HepG2 (cell line): Measurements from ENCODE around the gene RNPEPL1. TPM values are rescaled to one million over a fixed set of nuclear protein-coding genes. Genes with fewer than 3 reads are reported as not detected.

ENCODE experiments used
- CHD4 ChIP-seq: fragments of 200-600 bp; sonication (generic); IDR thresholded peaks from 2 replicates; pipeline ENCODE4 v1.7.0; 2017; ENCODE audit warnings: mild to moderate bottlenecking, low read length, borderline replicate concordance
- JARID2 ChIP-seq: sonication (generic); formaldehyde crosslinking; IDR thresholded peaks from 2 replicates; pipeline ENCODE4 v1.8.1; 2023; ENCODE audit warnings: missing genetic modification reagents, inconsistent platforms; ENCODE audit not compliant: insufficient replicate concordance
- KLF15 ChIP-seq: sonication (generic); formaldehyde crosslinking; IDR thresholded peaks from 2 replicates; pipeline ENCODE4 v1.8.1; 2023; ENCODE audit warnings: borderline replicate concordance, mild to moderate bottlenecking, inconsistent platforms, missing genetic modification reagents, mixed read lengths
- KMT2B ChIP-seq: IDR thresholded peaks from 2 replicates; pipeline ENCODE4 v1.6.1; 2016; ENCODE audit warnings: missing genetic modification reagents, missing compliant biosample characterization
- MTF2 ChIP-seq: sonication (generic); formaldehyde crosslinking; IDR thresholded peaks from 2 replicates; pipeline ENCODE4 v1.5.0; 2020; ENCODE audit warnings: missing genetic modification reagents, borderline replicate concordance
- PAX8 ChIP-seq: sonication (generic); formaldehyde crosslinking; IDR thresholded peaks from 2 replicates; pipeline ENCODE4 v1.8.0; 2022; ENCODE audit warnings: mild to moderate bottlenecking, missing genetic modification reagents, borderline replicate concordance
- RFXAP ChIP-seq: sonication (generic); formaldehyde crosslinking; IDR thresholded peaks from 2 replicates; pipeline ENCODE4 v1.4.0; 2020; ENCODE audit warnings: missing genetic modification reagents, borderline replicate concordance
- ZC3H13 ChIP-seq: sonication (generic); formaldehyde crosslinking; IDR thresholded peaks from 2 replicates; pipeline ENCODE4 v1.8.1; 2023; ENCODE audit warnings: mild to moderate bottlenecking, missing genetic modification reagents, moderate library complexity
- ZFAT ChIP-seq: sonication (generic); formaldehyde crosslinking; conservative IDR thresholded peaks from 2 replicates; pipeline ENCODE4 v1.8.1; 2023; ENCODE audit warnings: missing genetic modification reagents, inconsistent platforms
- ZFX ChIP-seq: sonication (generic); formaldehyde crosslinking; IDR thresholded peaks from 2 replicates; pipeline ENCODE4 v1.4.0; 2020; ENCODE audit warnings: mild to moderate bottlenecking, low read depth, missing genetic modification reagents, moderate library complexity
- ZIK1 ChIP-seq: sonication (generic); formaldehyde crosslinking; IDR thresholded peaks from 2 replicates; pipeline ENCODE4 v1.5.0; 2020; ENCODE audit warnings: mild to moderate bottlenecking, low read depth, missing genetic modification reagents, borderline replicate concordance
- ZNF296 ChIP-seq: sonication (generic); formaldehyde crosslinking; conservative IDR thresholded peaks from 2 replicates; pipeline ENCODE4 v1.5.0; 2020; ENCODE audit warnings: mild to moderate bottlenecking, missing genetic modification reagents
- ZNF605 ChIP-seq: sonication (generic); formaldehyde crosslinking; IDR thresholded peaks from 2 replicates; pipeline ENCODE4 v1.8.0; 2022; ENCODE audit warnings: mild to moderate bottlenecking, missing genetic modification reagents
- ZNF746 ChIP-seq: sonication (generic); formaldehyde crosslinking; IDR thresholded peaks from 2 replicates; pipeline ENCODE4 v1.8.0; 2022; ENCODE audit warnings: mild to moderate bottlenecking, missing genetic modification reagents
- ZNF768 ChIP-seq: sonication (generic); formaldehyde crosslinking; IDR thresholded peaks from 2 replicates; pipeline ENCODE4 v1.4.0; 2020; ENCODE audit warnings: missing genetic modification reagents
- ZSCAN25 ChIP-seq: sonication (generic); formaldehyde crosslinking; IDR thresholded peaks from 2 replicates; pipeline ENCODE4 v1.8.0; 2022; ENCODE audit warnings: mild to moderate bottlenecking, missing genetic modification reagents
- polyA plus RNA-seq, 8 experiments: library from polyadenylated mRNA; depleted of rRNA in 3 of 8; stranded (reverse) in 7 of 8; unstranded in 1 of 8; fragments of >200 nt; fragmentation: Illumina TruSeq in 4 of 8; extraction: Trizol in 4 of 8; gene quantifications; 2 replicates each; pipeline versions ENCODE4 v1.2.1 to v1.2.3, GENCODE V29; 2011 to 2016; ENCODE audit warnings: low read depth in 4 of 8, missing spikeins in 1 of 8, mixed read lengths in 1 of 8; ENCODE audit not compliant: insufficient read depth in 1 of 8
- total RNA-seq, 5 experiments: library from RNA; depleted of rRNA; stranded (reverse); fragments of >200 nt; fragmentation: Illumina TruSeq; extraction: Trizol; gene quantifications; 2 replicates each; pipeline ENCODE4 v1.2.3, GENCODE V29; 2016; ENCODE audit warnings: low read depth in 1 of 5
- TF ChIP-seq, protein P1 (sequence below): IDR thresholded peaks from 2 replicates; pipeline ENCODE4 v1.6.1; 2016; ENCODE audit warnings: low read depth
- TF ChIP-seq, protein P2 (sequence below): sonication (generic); formaldehyde crosslinking; IDR thresholded peaks from 2 replicates; pipeline ENCODE4 v1.8.0; 2023; ENCODE audit warnings: mild to moderate bottlenecking, missing genetic modification reagents
- TF ChIP-seq, protein P3 (sequence below): sonication (generic); formaldehyde crosslinking; IDR thresholded peaks from 2 replicates; pipeline ENCODE4 v1.5.0; 2020; ENCODE audit warnings: missing genetic modification reagents
- TF ChIP-seq, protein P4 (sequence below): sonication (generic); formaldehyde crosslinking; IDR thresholded peaks from 2 replicates; pipeline ENCODE4 v1.4.0; 2020; ENCODE audit warnings: missing genetic modification reagents
- TF ChIP-seq, protein P5 (sequence below): sonication (generic); formaldehyde crosslinking; IDR thresholded peaks from 2 replicates; pipeline ENCODE4 v1.5.1; 2020; ENCODE audit warnings: missing genetic modification reagents, mild to moderate bottlenecking, borderline replicate concordance

Gene RNPEPL1
- total and polyA plus RNA-seq, 2 of the 13 experiments (the other 11 are each of a cell fraction or from before 2014, with no cell fraction given) = 13.0 to 18.0 TPM

DNA sequence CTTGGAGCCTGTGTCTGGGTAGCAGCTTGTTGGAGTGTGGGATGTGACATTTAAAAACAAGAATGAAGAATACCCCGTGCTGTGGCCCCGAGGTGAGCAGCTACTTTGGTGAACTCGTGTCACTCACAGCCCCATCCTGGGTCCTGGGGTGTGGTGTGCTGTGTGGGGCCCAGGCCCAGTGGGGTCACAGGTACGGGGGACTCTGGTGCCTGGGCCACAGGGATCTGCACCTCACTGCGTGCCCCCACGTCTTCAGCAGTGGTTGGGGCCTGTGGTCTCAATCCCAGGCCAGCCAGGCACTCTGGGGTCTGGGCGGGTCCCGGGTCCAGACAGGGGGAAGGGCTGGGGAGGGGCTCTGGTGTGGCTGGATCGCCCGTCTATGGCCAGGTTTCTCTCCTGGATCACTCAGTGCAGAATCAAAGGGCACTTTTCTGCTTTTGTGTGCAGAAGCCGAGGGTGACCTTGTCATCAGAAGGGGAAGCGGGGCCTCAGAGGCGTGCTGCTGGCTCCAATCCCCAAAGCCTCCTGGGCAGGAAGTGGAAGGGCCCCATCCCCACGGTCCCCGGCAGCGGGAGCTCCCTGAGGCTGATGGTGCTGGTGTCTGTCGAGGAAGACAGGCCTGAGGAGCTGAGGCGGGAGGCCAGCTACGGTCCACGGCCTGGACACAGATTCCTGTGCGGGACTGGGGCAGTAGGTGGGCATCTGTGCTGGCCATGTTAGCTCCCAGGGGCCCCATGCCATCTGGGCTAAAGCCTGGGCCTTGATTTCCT, 58.4 kb downstream of the RNPEPL1 start (continued):
- peak; percentile 97 for TF ChIP-seq ZFX (CRISPR knock-in tag)
- TF ChIP-seq ZC3H13 = no peak
- TF ChIP-seq, protein P1, sequence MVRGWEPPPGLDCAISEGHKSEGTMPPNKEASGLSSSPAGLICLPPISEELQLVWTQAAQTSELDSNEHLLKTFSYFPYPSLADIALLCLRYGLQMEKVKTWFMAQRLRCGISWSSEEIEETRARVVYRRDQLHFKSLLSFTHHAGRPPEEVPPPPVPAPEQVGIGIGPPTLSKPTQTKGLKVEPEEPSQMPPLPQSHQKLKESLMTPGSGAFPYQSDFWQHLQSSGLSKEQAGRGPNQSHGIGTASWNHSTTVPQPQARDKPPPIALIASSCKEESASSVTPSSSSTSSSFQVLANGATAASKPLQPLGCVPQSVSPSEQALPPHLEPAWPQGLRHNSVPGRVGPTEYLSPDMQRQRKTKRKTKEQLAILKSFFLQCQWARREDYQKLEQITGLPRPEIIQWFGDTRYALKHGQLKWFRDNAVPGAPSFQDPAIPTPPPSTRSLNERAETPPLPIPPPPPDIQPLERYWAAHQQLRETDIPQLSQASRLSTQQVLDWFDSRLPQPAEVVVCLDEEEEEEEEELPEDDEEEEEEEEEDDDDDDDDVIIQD (CRISPR knock-in tag) = peak; percentile 53
- TF ChIP-seq ZNF605 (CRISPR knock-in tag) = peak; percentile 81; the same call in 1 of the 2 replicates
- TF ChIP-seq, protein P2, sequence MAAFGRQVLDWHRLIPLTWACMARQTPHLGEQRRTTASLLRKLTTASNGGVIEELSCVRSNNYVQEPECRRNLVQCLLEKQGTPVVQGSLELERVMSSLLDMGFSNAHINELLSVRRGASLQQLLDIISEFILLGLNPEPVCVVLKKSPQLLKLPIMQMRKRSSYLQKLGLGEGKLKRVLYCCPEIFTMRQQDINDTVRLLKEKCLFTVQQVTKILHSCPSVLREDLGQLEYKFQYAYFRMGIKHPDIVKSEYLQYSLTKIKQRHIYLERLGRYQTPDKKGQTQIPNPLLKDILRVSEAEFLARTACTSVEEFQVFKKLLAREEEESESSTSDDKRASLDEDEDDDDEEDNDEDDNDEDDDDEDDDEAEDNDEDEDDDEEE (CRISPR knock-in tag) = 0 out of 2 replicates have a peak, but pooled peaks have one; percentile 53
- no peak; the same call in 1 of the 2 replicates for TF ChIP-seq KLF15 (CRISPR knock-in tag)
- TF ChIP-seq, protein P3, sequence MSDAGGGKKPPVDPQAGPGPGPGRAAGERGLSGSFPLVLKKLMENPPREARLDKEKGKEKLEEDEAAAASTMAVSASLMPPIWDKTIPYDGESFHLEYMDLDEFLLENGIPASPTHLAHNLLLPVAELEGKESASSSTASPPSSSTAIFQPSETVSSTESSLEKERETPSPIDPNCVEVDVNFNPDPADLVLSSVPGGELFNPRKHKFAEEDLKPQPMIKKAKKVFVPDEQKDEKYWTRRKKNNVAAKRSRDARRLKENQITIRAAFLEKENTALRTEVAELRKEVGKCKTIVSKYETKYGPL (CRISPR knock-in tag) = no peak
- TF ChIP-seq, protein P4, sequence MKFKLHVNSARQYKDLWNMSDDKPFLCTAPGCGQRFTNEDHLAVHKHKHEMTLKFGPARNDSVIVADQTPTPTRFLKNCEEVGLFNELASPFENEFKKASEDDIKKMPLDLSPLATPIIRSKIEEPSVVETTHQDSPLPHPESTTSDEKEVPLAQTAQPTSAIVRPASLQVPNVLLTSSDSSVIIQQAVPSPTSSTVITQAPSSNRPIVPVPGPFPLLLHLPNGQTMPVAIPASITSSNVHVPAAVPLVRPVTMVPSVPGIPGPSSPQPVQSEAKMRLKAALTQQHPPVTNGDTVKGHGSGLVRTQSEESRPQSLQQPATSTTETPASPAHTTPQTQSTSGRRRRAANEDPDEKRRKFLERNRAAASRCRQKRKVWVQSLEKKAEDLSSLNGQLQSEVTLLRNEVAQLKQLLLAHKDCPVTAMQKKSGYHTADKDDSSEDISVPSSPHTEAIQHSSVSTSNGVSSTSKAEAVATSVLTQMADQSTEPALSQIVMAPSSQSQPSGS (CRISPR knock-in tag) = peak; percentile 76; the same call in 1 of the 2 replicates
- TF ChIP-seq ZNF746 = peak; percentile 82
- no peak for TF ChIP-seq ZFAT
- TF ChIP-seq RFXAP (CRISPR knock-in tag) = no peak; the same call in 1 of the 2 replicates
- TF ChIP-seq ZIK1 (CRISPR knock-in tag) = 0 out of 2 replicates have a peak, but pooled peaks have one; percentile 28
- TF ChIP-seq, protein P5, sequence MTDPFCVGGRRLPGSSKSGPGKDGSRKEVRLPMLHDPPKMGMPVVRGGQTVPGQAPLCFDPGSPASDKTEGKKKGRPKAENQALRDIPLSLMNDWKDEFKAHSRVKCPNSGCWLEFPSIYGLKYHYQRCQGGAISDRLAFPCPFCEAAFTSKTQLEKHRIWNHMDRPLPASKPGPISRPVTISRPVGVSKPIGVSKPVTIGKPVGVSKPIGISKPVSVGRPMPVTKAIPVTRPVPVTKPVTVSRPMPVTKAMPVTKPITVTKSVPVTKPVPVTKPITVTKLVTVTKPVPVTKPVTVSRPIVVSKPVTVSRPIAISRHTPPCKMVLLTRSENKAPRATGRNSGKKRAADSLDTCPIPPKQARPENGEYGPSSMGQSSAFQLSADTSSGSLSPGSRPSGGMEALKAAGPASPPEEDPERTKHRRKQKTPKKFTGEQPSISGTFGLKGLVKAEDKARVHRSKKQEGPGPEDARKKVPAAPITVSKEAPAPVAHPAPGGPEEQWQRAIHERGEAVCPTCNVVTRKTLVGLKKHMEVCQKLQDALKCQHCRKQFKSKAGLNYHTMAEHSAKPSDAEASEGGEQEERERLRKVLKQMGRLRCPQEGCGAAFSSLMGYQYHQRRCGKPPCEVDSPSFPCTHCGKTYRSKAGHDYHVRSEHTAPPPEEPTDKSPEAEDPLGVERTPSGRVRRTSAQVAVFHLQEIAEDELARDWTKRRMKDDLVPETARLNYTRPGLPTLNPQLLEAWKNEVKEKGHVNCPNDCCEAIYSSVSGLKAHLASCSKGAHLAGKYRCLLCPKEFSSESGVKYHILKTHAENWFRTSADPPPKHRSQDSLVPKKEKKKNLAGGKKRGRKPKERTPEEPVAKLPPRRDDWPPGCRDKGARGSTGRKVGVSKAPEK (CRISPR knock-in tag) = peak; percentile 74; the same call in 1 of the 2 replicates
- TF ChIP-seq CHD4 = no peak
- no peak for TF ChIP-seq ZNF296 (CRISPR knock-in tag)
- no peak; the same call in 1 of the 2 replicates for TF ChIP-seq MTF2 (CRISPR knock-in tag)
- 0 out of 2 replicates have a peak, but pooled peaks have one; percentile 44 for TF ChIP-seq ZNF768
- peak; percentile 52 for TF ChIP-seq KMT2B (CRISPR knock-in tag)
- no peak for TF ChIP-seq JARID2 (CRISPR knock-in tag)
- TF ChIP-seq PAX8 = no peak; the same call in 1 of the 2 replicates
- TF ChIP-seq ZSCAN25 (CRISPR knock-in tag) = no peak
